H7 (cell line): ENCODE measurements around the gene CFAP20. TPM values are rescaled to one million over a fixed set of nuclear protein-coding genes. Genes with fewer than 3 reads are reported as not detected.

ENCODE experiments used
- DNase-seq: peaks from one replicate; pipeline ENCODE4 v3.0.0; 2012
- H3K27me3 ChIP-seq: 2 replicates; pipeline ENCODE4 v1.6.0; 2011; ENCODE audit warnings: mild to moderate bottlenecking, low read length; ENCODE audit not compliant: control insufficient read depth, insufficient read depth
- H3K36me3 ChIP-seq: replicated peaks from 2 replicates; pipeline ENCODE4 v1.5.1; 2011; ENCODE audit warnings: low read length; ENCODE audit not compliant: control insufficient read depth, insufficient read depth
- H3K4me3 ChIP-seq: 2 replicates; pipeline ENCODE4 v1.5.1; 2011; ENCODE audit warnings: low read depth, mild to moderate bottlenecking, control low read depth, low read length, moderate library complexity; ENCODE audit not compliant: insufficient read depth
- total RNA-seq: library from RNA; depleted of rRNA; stranded (reverse); fragments of >200 nt; shearing (Covaris generic); gene quantifications from 2 replicates; pipeline ENCODE4 v1.2.3, GENCODE V29; 2014

Gene CFAP20
- total RNA-seq, 1 experiment from 2014 or later = 67.0 TPM

- H3K4me3 ChIP-seq = no peak overlapping the region
- DNase-seq = no peak
- no peaks in the 10 kb centered on the region for H3K27me3 ChIP-seq
- H3K36me3 ChIP-seq = peaks cover 21% of the 10 kb centered on the region
Measured at GRCh38 chr16:58116081-58116480, 13.1 kb downstream of the CFAP20 start.

DNA sequence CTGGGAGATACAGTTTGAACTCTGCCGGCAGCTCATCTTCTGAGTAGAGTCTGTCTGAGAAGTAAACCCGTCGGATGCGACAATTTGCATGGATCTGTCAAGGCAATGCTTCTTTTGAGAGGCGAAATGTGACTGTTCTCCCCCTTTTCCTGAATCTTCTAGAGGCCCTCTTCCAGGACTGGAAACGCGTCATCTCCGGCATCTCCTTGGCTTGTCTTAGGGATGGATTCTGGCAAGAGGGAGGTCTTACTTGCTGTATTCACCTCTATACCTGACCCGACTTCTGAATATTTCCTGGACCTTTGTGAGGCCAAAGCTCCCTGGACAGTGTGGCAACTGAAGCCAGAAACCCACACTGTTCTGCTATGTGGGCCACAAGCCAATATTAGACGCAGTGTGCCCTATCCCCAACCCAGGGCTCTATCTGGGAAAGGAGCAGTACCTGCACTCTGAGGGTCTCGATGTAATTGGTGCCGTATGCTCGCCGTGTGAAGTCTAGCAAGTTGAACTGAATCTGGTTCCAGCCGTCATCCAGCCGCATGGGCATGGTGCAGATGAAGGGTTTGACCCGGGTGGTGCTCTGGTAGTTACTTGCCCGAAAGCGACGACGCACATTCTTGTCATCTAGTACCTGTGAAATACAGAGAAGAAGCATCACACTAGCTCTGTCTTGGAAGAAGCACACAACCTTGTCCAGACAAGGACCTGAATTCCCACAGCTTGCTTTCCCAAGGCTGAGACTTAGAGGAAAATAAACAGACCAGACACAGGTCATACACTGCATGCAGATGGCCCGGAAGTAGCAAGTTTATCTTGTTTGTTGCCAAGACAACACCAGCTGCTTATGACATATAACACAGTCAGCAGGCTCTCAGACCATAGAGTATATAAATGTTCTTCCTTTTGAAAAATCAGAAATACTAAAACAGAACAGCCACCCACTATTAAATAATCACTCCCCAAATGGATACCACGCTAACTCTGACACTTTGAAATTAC, 14.1 kb downstream of the CFAP20 start:
- DNase-seq = no peak
- Histone ChIP-seq H3K4me3 (no peak overlapping the region), H3K27me3 (no peaks in the 10 kb centered on the region), H3K36me3 (peaks cover 21% of the 10 kb centered on the region)

GRCh38 chr16:58111302-58111627, 17.9 kb downstream of the CFAP20 start:
- H3K36me3 ChIP-seq = peaks cover 19% of the 10 kb centered on the region
- H3K4me3 ChIP-seq = no peak overlapping the region
- DNase-seq = no peak
- no peaks in the 10 kb centered on the region for H3K27me3 ChIP-seq

DNA sequence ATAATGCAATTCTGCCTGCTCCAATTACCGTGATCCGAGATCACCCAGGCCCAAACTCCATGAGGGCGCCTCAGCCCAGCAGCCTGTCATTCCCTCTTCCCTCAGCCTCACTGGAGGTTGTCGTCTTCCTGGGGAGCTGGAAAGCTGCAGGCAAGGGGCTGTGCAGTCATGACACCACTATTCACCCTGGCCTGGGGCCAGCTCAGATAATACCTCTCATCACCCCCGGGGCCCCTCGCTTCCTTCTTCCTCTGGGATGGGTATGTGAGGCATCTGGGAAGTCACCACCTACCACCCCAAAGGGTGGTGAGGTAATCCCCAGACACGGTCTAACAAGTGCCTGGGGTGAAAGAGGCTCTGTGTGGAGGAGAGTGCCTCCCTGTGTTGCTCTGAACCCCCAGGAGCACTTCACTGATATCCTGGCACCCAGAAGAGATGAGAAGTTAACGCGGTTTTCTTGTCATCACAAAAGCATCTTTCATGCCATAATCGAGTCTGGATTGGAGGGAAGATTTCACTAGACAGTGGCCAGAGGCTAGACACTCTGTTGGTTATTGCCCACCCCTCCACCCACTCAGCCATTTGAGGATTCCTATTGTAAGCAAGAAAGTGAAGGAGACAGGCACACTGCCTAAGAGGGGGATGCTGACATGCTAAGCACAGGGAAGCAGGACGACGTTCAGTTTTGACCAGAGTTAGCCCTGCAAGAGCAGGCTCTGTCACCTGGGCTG, 18.4 kb downstream of the CFAP20 start:
- Histone ChIP-seq H3K36me3 (peaks cover 14% of the 10 kb centered on the region), H3K27me3 (no peaks in the 10 kb centered on the region), H3K4me3 (no peak overlapping the region)
- DNase-seq = no peak

DNA sequence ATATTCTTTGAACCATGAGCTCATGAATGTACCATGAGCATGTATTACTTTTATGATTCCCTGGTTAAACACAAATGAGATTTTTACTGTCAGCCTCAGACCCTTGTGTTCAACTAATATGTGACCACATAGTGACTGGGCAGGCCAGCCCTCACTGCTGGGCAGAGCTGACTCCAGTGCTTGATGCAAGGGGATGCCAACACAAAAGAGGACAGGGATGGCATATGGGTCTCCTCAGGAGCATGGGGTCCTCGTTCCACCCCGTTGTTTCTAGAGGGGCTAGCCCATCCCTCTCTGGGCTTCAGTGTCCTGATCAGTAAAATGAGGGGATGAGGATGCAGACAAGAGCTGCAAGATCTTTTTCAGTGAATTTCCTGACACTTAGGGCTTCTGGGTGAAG, 19.3 kb downstream of the CFAP20 start:
- H3K4me3 ChIP-seq = no peak overlapping the region
- peaks cover 8% of the 10 kb centered on the region for H3K36me3 ChIP-seq
- no peaks in the 10 kb centered on the region for H3K27me3 ChIP-seq
- DNase-seq = no peak

- DNase-seq = no peak
- no peak overlapping the region for H3K4me3 ChIP-seq
- H3K36me3 ChIP-seq = peaks cover 4% of the 10 kb centered on the region
- no peaks in the 10 kb centered on the region for H3K27me3 ChIP-seq
Measured at GRCh38 chr16:58109330-58109729, 19.9 kb downstream of the CFAP20 start.

DNA sequence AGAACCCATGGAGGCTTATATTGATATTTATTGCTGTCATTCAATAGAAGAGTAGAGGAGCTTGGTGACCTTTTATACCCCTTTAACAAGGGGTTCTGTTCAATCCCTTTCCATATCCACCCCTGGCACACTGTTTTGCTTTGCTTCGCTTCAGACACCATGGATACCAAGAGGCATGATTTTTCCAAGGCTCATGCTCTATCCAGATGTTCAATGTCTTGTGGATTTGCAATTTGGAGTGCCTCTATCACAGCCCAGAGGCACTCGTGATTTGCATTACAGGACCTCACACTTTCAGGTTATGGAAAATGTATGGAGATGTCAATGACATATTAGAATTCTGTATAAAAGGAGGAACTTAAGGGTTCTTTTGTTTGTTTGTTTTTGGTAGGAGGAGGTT, 21.5 kb downstream of the CFAP20 start:
- no peak for DNase-seq
- no peak overlapping the region for H3K4me3 ChIP-seq
- H3K36me3 ChIP-seq = no peaks in the 10 kb centered on the region
- no peaks in the 10 kb centered on the region for H3K27me3 ChIP-seq

DNA sequence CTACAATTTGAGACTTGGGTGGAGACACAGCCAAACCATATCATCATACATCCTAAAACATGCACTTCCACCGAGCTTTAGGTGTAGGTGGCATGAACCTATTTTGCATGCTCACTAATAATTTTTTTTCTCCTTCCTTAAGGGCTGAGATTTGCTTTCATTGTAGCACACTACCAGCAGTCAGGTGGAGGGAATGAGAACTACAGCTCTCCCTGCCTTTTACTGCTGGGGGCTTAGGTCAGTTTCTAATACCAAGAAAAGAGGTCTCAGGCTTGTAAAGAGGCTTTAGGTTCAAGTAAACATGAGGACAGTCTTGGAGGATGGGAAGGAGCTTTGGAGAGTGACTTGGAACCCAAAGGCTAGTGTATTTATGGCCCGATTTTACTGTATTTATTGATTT, 22.0 kb downstream of the CFAP20 start:
- DNase-seq = no peak
- Histone ChIP-seq H3K36me3 (no peaks in the 10 kb centered on the region), H3K4me3 (no peak overlapping the region), H3K27me3 (no peaks in the 10 kb centered on the region)

DNA sequence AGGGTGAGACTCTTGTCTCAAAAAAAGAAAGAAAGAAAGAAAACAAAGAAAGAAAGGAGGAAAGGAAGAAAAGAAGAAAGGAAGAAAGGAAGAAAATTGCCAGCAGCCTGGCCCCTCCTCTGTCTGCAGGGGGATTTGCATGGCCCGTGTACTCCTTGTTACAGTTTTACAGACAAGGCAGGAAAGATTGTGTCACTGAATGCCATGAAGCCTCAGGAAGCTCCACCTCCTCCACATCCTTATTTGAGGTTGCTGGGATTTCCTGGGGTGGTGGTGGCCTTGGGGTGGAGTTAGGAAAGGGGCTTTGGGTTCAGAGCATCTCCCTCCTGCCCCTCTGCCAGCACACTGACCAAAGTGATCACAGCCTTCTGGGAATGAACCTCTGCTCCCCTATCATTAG, 23.6 kb downstream of the CFAP20 start:
- H3K27me3 ChIP-seq = no peaks in the 10 kb centered on the region
- H3K36me3 ChIP-seq = no peaks in the 10 kb centered on the region
- no peak for DNase-seq
- H3K4me3 ChIP-seq = no peak overlapping the region

- DNase-seq = no peak
- H3K27me3 ChIP-seq = no peaks in the 10 kb centered on the region
- no peak overlapping the region for H3K4me3 ChIP-seq
- no peaks in the 10 kb centered on the region for H3K36me3 ChIP-seq
Measured at GRCh38 chr16:58102665-58103392, 26.4 kb downstream of the CFAP20 start.

GRCh38 chr16:58099956-58100300, 29.3 kb downstream of the CFAP20 start:
- DNase-seq = peak; percentile 19
- H3K27me3 ChIP-seq = no peaks in the 10 kb centered on the region; the same call in 1 of the 2 replicates
- H3K36me3 ChIP-seq = no peaks in the 10 kb centered on the region
- no peak overlapping the region for H3K4me3 ChIP-seq

DNA sequence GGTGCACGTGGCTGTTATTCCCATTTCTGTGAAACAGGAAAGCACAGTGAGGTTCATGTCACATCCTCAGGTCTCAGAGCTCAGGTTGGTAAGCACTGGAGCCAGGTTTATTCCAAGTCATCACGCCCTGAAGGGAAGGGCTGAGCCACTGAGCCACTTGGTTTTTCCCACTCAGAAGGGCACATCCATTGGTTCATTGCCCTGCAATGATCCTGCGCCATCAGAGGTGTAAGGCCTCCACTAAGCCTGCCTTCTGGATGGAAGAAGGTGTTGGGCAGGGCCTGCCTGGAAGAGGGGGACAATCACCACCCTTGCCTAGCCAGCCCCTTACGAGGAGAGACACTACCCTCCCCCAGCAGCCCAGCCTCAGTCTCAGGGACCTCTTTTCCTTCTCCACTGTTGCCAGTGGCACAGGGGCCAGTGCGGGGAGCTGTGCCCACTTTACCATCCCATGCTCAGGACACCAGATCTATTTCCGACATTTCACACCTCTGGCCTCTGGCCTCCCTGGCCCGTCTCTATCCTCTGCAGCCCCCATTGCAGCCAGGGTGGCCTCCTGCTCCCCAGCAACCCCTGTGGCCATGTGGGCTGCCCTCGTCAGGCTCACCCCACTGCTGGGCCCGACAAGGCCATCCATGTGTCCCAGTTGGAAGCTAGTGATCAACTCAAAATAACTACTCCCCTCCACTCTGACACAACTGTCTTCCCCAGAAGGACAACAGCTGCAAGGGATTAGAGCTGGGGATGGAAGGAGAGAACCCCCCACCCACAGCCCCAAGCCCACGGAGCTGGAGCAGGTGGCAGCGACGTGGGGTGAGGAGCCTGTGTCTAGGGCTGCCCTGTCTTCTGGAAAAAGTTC, 29.9 kb downstream of the CFAP20 start:
- Histone ChIP-seq H3K27me3 (no peaks in the 10 kb centered on the region; the same call in 1 of the 2 replicates), H3K4me3 (no peak overlapping the region), H3K36me3 (no peaks in the 10 kb centered on the region)
- DNase-seq = peak; percentile 18

- Histone ChIP-seq H3K36me3 (no peaks in the 10 kb centered on the region), H3K27me3 (no peaks in the 10 kb centered on the region; the same call in 1 of the 2 replicates), H3K4me3 (no peak overlapping the region)
- peak; percentile 65 for DNase-seq
Measured at GRCh38 chr16:58098207-58099096, 30.7 kb downstream of the CFAP20 start.
